GOT3 (cell line): ENCODE measurements around the gene MRPS18B.
A peak's percentile ranks its signal among the peaks of the same experiment; 100 is the strongest.

Source experiments
- DNase-seq: peaks from one replicate; lab custom pipeline; 2025; ENCODE audit warnings: mixed read lengths; lab: John Stamatoyannopoulos, UW

The MRPS18B gene

DNA sequence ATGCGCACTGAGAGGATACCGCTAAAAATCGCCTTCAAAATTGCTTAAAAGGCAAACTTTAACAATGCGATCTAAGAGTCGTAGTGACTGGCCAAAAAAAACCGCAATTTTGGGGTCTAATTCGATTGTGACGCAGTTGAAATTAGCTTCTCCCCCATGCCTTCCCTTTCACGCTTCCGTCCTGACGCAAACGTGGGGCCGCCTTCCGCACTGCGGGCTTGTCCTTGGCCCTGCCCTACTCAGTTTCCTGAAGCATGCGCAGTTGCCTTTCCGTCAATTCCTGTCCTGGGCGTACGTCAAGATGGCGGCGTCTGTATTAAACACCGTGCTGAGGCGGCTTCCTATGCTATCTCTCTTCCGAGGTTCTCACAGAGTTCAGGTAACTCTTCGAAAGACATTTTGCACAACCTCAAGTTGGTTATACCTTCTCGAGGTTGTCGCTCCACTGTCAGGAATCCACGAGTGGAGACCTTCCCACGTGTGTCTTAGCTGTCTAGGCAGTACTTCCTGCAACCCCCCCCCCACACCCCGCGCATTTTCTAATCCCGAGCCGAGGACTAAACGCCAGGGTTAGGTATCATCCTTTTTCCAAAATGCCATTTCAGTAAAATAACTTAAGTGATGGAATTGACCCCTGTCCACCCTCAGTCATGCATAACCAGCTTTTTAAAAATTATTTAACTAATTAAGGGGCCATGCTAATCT is at the start of gene MRPS18B:
Gene MRPS18B, plus strand, starts transcription at position 276 of the 705 bp plus-strand sequence. Its CDS starts 26 bp downstream, at position 302.
- peak; percentile 92 for DNase-seq

DNA sequence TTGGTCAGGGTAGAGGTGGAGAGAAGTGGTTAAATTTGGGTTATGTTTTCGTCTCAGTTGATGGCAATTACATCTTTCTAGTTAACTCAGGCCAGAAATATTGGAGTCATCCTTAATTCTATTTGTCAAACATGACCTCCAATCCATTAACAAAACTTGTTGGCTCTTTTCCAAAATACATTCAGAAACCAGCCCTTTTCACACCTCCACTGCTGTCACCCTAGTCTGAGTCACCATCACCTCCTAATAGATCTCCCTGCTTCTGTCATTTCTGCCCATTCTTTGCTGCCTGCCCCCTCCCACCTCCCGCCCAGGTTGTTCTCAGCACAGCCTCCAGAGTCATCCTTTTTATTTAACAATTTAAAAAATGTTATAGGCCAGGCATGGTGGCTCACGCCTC is 49.4 kb upstream of the MRPS18B start:
- DNase-seq = no peak

DNA sequence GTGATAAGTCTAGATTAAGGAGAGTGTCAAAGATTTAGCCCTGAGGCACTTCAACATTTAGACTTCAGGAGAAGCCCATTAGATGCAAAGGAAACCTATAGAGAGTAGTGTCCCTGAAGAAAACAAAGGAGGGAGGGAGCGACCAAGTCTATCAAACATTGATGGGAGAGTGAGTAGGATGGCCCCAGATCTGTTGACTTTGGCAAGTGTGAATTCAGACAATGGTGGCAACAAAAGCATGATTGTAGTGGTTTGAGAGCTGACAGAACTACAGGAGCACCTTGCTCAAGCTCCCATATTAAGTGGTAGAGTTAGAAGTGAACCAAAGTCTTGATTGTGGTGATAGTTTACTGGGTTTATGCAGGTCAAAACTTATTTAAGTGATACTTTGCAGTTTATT is 47.4 kb upstream of the MRPS18B start:
- DNase-seq = no peak

DNA sequence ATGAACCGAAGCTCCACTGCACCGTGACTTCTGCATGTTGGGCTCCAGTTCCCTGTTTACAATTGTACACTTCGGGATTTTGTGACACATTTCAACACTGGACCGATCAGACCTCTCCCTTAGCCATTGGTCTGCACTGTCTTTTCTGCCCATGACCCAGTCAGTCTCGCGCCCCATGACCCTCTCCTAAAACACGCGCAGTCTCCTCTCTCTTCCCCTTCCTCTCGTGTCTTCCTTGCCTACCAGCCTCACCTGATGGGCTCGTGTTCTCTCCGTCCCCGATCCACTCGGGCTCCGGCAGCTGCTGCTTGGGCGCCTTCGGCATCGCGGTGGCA is 46.9 kb upstream of the MRPS18B start:
- DNase-seq = no peak

DNA sequence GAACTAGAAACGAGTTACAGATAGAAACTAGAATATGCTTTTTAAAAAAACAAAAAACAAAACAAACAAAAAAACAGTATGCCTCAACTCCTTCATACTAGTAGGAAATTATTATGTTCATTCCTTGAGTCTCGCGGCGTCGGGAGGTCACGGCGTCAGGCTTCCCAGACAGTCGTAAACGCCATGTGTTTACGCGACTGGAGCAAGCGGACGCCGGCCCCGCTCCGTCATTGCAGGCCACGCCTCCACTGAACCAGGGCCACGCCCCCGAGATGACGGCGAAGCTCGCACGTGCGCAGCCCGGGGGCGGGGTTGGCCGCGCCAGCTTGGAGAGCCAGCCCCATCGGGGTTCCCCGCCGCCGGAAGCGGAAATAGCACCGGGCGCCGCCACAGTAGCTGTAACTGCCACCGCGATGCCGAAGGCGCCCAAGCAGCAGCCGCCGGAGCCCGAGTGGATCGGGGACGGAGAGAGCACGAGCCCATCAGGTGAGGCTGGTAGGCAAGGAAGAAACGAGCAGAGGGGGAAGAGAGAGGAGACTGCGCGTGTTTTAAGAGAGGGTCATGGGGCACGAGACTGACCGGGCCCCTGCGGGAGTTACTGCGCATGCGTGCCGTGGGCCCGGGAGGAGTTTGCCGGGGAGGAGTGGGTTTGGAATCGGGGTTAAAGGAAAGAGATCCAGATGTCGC is 46.4 kb upstream of the MRPS18B start, which contains the start of gene ABCF1:
Gene ABCF1, plus strand, starts transcription at position 368 of the 687 bp plus-strand sequence. Its CDS starts 46 bp downstream, at position 414.
- peak; percentile 94 for DNase-seq

DNA sequence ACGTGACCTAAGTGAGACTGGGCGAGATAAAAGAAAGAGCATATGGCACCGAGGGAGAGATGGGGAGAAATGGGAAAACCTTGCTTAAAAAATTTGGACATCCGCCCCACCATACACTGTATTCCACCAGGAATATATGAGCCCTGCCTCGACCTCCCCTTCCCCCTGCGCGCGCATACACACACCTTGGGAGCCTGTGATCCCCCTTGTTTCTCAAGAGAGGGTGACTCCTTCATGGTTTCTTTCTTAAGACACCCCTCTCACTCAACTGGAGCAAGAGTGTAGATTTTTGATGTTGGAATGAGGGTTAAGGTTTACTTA is 45.9 kb upstream of the MRPS18B start:
- DNase-seq = no peak

DNA sequence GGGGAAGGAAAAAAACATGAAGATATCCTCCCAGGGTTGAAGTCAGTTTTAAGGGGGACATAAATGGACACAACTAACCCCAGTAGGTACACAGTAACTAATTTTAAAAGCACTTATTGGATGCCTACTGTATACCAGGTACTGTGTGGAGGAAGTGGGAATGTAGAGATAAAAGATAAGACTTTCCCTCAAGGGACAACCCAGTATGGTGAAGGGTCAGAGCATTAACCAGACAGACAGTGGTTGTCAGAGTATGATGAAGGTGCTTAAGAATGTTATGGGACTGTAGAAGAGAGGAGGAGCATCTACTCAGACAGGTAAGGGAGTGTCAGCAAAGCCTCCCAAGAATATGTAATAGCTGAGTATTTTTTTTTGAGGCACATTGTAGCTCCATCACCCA is 45.5 kb upstream of the MRPS18B start:
- DNase-seq = no peak

DNA sequence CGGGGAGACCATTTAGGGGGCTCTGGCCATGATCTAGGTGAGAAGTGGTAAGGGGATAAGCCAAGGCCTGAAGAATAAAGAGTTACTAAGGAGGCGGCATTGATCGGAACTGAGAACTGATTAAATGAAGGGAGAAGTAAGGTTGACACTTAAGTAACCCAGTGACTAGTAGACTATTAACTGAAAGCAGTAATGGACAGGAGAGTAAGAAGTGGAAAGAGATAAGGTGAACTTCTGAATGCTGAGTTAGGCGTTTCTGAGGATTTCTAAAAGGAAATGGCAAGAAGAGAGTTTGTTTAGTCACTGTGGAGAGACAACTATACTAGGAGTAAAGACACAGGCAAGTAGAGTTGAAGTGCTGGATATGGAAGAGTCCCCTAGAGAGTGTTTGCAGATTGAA is 44.5 kb upstream of the MRPS18B start:
- no peak for DNase-seq

DNA sequence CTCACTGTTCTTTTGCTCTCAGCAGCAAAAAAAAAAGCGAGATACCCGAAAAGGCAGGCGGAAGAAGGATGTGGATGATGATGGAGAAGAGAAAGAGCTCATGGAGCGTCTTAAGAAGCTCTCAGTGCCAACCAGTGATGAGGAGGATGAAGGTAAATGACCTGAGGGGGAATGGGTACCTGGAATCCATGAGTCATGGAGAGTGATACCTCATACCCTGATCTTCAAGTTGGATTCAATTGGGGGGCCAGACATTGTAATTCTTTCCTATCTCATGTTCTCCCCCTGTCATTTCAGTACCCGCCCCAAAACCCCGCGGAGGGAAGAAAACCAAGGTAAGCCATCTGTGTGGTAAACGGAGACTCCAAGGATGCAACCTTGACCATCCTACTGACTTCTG is 39.6 kb upstream of the MRPS18B start:
- DNase-seq = no peak

DNA sequence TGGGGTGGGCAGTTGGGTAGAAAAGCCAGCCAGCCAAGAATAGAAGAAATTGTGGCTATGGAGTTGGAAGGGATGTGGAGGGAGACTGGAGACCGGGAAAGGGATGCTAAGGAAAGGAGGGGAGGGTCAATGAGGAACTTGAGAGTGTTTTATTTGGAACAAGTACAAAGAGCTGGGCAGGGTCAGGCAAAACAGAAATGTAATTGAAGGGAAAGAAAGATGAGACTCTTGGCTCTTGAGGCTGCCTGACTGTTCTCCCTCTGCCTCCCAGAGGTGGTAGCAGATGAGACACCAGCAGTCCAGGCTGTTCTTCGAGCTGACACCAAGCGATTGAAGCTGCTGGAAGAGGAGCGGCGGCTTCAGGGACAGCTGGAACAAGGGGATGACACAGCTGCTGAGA is 33.7 kb upstream of the MRPS18B start:
- no peak for DNase-seq

DNA sequence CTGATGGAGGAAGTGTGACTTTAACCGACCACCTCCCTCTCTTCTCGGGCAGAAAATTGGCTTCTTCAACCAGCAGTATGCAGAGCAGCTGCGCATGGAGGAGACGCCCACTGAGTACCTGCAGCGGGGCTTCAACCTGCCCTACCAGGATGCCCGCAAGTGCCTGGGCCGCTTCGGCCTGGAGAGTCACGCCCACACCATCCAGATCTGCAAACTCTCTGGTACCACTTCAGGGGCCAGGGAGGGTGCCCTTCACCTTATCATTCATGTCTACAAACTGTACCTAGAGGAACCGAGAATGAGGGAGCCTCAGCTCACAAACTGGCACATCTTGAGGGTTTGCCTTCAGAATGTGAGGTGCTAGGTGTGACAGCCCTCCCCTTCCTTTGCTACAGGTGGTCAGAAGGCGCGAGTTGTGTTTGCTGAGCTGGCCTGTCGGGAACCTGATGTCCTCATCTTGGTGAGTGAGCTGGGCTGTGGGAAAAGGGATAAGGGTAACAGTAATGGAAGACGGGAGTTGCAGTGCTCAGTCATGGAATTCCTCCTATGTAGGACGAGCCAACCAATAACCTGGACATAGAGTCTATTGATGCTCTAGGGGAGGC is 27.8 kb upstream of the MRPS18B start:
- no peak for DNase-seq

DNA sequence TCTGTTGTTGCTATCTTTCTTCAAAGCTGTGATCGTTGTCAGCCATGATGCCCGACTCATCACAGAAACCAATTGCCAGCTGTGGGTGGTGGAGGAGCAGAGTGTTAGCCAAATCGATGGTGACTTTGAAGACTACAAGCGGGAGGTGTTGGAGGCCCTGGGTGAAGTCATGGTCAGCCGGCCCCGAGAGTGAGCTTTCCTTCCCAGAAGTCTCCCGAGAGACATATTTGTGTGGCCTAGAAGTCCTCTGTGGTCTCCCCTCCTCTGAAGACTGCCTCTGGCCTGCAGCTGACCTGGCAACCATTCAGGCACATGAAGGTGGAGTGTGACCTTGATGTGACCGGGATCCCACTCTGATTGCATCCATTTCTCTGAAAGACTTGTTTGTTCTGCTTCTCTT is 27.1 kb upstream of the MRPS18B start:
- no peak for DNase-seq

DNA sequence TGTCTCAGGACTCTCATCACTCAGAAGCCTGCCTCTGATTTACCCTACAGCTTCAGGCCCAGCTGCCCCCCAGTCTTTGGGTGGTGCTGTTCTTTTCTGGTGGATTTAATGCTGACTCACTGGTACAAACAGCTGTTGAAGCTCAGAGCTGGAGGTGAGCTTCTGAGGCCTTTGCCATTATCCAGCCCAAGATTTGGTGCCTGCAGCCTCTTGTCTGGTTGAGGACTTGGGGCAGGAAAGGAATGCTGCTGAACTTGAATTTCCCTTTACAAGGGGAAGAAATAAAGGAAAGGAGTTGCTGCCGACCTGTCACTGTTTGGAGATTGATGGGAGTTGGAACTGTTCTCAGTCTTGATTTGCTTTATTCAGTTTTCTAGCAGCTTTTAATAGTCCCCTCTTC is 26.6 kb upstream of the MRPS18B start:
- DNase-seq = no peak

DNA sequence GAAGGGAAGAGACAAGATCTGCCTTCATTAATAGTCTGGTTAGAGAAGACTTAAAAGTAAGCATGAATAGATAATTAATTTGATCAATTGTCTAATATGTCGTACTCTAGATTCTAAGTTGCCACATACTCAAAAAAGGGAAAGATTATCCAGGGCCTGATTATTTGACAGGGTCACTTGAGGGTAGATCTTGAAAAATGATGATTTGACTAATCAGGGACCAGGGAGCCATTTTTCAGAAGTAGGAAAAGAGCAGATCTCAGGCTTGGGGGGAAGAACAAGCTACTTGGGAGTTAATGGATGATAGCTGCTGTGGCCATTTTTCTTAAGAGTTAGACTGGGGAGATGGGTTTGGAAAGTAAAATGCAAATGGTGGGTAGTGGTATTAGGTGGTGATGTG is 25.4 kb upstream of the MRPS18B start:
- no peak for DNase-seq

DNA sequence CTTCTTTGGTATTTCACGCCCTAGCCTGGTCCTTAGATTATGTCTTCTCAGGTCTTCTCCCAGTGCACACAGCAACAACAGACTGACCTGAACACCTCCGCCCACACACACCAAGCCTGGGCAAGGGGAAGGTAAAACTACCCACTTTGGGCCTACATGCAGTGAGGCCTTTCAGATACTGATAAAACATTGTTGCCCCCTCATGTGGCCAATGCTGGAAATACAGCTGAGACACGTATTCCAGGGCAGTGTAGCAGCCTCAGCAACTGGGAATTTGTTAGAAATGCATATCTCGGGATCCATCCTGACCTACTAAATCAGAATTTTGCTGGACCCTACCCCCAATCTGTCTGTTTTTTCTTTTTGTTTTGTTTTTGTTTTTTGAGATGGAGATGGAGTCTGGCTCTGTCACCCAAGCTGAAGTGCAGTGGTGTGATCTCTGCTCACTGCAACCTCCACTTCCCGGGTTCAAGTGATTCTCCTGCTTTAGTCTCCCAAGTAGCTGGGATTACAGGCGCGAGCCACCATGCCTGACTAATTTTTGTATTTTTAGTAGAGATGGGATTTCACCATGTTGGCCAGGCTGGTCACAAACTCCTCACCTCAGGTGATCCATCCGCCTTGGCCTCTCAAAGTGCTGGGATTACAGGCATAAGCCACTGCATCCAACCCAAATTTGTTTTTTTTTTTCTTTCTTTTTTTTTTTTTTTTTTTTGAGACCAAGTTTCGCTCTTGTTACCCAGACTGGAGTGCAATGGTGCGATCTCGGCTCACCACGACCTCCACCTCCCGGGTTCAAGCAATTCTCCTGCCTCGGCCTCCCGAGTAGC is 20.1 kb upstream of the MRPS18B start:
- DNase-seq = peak; percentile 27

DNA sequence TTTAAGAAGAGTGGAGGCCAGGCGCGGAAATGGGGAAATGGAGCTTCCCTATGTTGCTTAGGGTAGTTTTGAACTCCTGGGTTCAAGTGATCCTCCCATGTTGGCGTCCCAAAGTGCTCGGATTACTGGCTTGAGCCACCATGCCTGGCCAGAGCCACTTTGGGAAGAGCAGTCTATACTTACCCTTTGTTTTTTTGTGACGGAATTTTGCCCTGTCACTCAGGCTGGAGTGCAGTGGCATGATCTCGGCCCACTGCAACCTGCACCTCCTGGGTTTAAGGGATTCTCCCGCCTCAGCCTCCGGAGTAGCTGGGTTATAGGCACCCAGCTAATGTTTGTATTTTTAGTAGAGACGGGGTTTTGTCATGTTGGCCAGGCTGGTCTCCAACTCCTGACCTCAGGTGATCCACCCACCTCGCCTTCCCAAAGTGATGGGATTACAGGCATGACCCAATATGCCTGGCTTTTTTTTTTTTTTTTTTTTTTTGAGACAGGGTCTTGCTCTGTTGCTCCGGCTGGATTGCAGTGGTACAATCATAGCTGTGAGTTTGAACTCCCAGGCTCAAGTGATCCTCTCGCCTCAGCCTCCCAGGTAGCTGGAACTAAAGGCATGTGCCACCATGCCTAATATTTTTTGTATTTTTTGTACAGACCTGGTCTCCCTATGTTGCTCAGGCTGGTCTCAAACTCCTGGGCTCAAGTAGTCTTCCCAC is 18.6 kb upstream of the MRPS18B start:
- no peak for DNase-seq

DNA sequence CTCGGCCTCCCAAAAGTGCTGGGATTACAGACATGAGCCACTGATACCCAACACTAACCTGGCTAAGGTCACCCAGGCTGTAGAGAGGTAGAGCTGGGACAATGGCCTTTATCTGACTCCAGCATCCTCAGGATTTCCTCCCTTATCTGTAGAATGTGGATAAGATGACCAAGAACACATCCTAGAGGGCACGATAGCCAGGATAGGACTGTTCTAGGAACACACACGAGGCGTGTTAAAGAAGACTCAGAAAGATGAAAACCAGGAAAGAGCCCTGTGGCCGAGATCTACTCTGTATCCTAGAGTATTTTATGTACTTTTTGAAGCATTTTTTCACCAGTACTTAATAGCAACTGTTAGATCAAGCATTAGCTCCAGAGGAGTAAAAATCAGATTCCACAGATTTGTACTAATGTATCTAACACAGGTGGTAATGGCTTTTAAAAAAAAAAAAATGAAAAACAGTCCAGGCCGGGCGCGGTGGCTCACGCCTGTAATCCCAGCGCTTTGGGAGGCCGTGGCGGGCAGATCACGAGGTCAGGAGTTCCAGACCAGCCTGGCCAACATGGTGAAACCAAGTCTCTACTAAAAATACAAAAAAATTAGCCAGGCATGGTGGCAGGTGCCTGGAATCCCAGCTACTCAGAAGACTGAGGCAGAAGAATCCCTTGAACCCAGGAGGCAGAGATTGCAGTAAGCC is 17.9 kb upstream of the MRPS18B start:
- DNase-seq = no peak

DNA sequence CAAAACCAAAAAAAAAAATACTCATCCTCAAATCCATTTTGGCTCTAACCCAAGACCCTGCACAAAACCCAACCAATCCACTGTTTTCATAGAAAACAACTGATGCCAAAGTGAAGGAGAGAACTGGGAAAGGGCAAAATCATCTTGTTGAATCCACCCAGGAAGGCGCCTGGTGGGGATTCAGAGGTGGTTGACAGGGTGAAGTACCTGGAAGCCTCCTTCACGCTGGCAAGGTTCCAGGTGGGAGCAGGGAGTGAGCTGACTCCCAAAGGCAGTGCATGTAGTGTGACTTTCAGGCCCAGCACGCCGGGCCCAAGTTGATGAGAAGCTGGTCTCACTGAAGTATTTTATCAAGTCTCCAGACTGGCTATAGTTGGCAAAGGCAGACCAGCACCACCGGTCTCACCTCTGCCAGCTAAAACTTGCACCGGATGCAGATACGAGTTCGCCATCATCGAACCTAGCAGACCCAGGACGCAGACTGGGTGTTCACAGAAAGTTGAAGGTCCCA is 17.1 kb upstream of the MRPS18B start:
- no peak for DNase-seq

DNA sequence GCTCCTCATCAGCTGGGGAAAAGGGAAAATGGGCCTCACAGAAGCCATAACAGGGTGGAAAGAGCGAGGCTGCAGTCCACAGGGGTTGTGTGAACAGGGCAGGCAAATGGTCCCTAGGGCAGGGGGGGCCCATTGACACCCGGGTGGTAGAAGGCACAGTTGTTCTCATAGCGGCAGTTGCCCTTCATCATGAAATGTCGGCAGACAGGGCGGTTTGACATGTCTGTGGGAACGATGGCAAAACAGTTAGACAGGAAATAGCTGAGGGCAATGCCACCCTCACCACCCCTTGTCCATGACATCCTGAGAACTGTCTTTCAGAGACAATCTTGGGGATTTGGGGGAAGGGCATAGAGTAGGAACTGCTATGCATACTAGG is 16.2 kb upstream of the MRPS18B start:
- DNase-seq = no peak

DNA sequence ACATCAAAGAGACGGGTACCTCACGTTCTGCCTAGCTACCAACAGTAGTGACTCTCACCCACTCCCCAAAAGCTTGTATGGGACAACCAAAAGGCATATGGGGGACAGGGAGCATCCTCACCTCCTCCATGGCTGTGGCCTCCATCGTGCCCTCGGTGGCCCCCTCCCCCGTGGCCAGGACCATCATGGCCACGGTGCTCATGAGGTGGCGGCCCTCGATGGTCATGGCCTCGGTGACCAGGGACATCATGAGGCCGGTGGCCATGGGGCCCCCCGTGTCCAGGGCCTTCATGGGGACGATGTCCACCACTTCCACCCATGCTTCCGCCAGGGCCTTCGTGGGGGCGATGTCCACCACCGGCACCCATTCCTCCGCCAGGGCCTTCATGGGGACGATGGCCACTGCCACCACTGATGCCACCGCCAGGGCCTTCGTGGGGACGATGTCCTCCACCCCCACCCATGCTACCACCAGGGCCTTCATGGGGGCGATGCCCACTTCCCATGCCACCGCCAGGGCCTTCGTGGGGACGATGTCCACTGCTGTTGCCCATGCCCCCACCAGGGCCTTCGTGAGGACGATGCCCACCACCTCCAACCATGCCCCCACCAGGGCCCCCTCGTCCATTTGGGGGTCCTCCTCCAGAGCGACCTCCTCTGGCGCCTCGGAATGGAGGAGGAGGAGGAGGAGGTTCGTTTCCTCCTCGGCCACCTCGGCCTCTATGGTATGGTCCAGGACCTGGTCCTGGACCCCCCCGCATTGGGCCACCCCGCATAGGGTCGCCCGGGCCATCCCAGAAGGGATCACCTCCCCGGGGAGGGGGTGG is 15.6 kb upstream of the MRPS18B start:
- no peak for DNase-seq
